GM18499 (cell line): ENCODE measurements around the gene CAND2.
A peak's percentile ranks its signal among the peaks of the same experiment; 100 is the strongest.

Experiments used
- ATAC-seq: cut with Tn5 transposase; IDR thresholded peaks from one replicate; pipeline ENCODE4 v1.9.1; 2021; ENCODE audit warnings: moderate number of reproducible peaks; ENCODE audit not compliant: insufficient read depth, unreplicated experiment

Gene CAND2

GRCh38 chr3:12799525-12800440 lies 3.3 kb downstream of the CAND2 start:
- ATAC-seq = no peak

GRCh38 chr3:12803371-12803770 lies 6.9 kb downstream of the CAND2 start:
- no peak for ATAC-seq

GRCh38 chr3:12807066-12807465 lies 10.6 kb downstream of the CAND2 start:
- no peak for ATAC-seq

GRCh38 chr3:12807601-12808359 lies 11.3 kb downstream of the CAND2 start:
- no peak for ATAC-seq

- ATAC-seq = no peak
Observed at GRCh38 chr3:12808587-12808986, 12.1 kb downstream of the CAND2 start.

- ATAC-seq = no peak
Observed at GRCh38 chr3:12809001-12809400, 12.5 kb downstream of the CAND2 start.

GRCh38 chr3:12809435-12809834 lies 13.0 kb downstream of the CAND2 start:
- no peak for ATAC-seq

GRCh38 chr3:12810013-12810780 lies 13.7 kb downstream of the CAND2 start:
- ATAC-seq = peak; percentile 90

GRCh38 chr3:12810961-12811360 lies 14.5 kb downstream of the CAND2 start:
- no peak for ATAC-seq

GRCh38 chr3:12812812-12813211 lies 16.3 kb downstream of the CAND2 start:
- ATAC-seq = no peak

GRCh38 chr3:12813967-12814366 lies 17.5 kb downstream of the CAND2 start:
- no peak for ATAC-seq

GRCh38 chr3:12815078-12815477 lies 18.6 kb downstream of the CAND2 start:
- no peak for ATAC-seq

GRCh38 chr3:12815719-12816118 lies 19.2 kb downstream of the CAND2 start:
- no peak for ATAC-seq

GRCh38 chr3:12816521-12817342 lies 20.3 kb downstream of the CAND2 start:
- ATAC-seq = no peak

GRCh38 chr3:12817343-12817710 lies 20.8 kb downstream of the CAND2 start:
- ATAC-seq = no peak

- no peak for ATAC-seq
Observed at GRCh38 chr3:12818273-12818672, 21.8 kb downstream of the CAND2 start.

- no peak for ATAC-seq
Observed at GRCh38 chr3:12818773-12819172, 22.3 kb downstream of the CAND2 start.

GRCh38 chr3:12822725-12823373 lies 26.4 kb downstream of the CAND2 start:
- ATAC-seq = no peak

- no peak for ATAC-seq
Observed at GRCh38 chr3:12824299-12824698, 27.8 kb downstream of the CAND2 start.
